Spinal cord (tissue), 10 donors: ENCODE results near the gene UNC79. TPM values are rescaled to one million over a fixed set of nuclear protein-coding genes. Genes with fewer than 3 reads are reported as not detected.

Source experiments
- DNase-seq, 6 donors: peaks; one replicate each; pipeline versions ENCODE4 v3.0.0 to v3.0.0-alpha.2; 2013 to 2015; ENCODE audit warnings: low spot score in 6 of 6, low read depth in 4 of 6
- H3K27ac ChIP-seq: one replicate; pipeline ENCODE4 v1.5.1; 2013; ENCODE audit warnings: low read depth, low read length, control low read depth
- H3K27me3 ChIP-seq: one replicate; pipeline ENCODE4 v1.6.1; 2013; ENCODE audit warnings: low read length; ENCODE audit not compliant: control insufficient read depth, insufficient read depth
- H3K36me3 ChIP-seq: one replicate; pipeline ENCODE4 v1.6.1; 2013; ENCODE audit warnings: low read length; ENCODE audit not compliant: control insufficient read depth, insufficient read depth
- H3K4me1 ChIP-seq: one replicate; pipeline ENCODE4 v1.6.1; 2013; ENCODE audit warnings: low read length; ENCODE audit not compliant: control insufficient read depth, insufficient read depth
- H3K4me3 ChIP-seq: one replicate; pipeline ENCODE4 v1.5.1; 2013; ENCODE audit warnings: low read depth, low read length, control low read depth
- H3K9me3 ChIP-seq: one replicate; pipeline ENCODE4 v1.6.1; 2013; ENCODE audit warnings: low read length; ENCODE audit not compliant: control insufficient read depth, insufficient read depth
- WGBS: methylation state at CpG from one replicate; pipeline ENCODE4 v1.1.5; 2013; ENCODE audit warnings: missing lambda C conversion rate; ENCODE audit not compliant: insufficient coverage; 5-methylcytosine and 5-hydroxymethylcytosine counted together
- polyA plus RNA-seq, 2 donors: library from polyadenylated mRNA; unstranded; fragments of 120-200 nt; gene quantifications; one replicate each; pipeline ENCODE4 v1.2.1, GENCODE V29; 2013; ENCODE audit not compliant: insufficient read length in 2 of 2
- total RNA-seq, 2 donors: library from RNA; depleted of rRNA in 1 of 2; stranded (reverse); fragments of 120-200 nt in 1 of 2; fragments of >200 nt in 1 of 2; gene quantifications; one replicate each; pipeline versions ENCODE4 v1.2.3 to v1.2.4, GENCODE V29; 2013 to 2014
- donor health status: healthy.

The UNC79 gene
- total and polyA plus RNA-seq, 4 donors: 7.9 to 20.7 (median 15.1) TPM

- H3K36me3 ChIP-seq: peaks cover 18% of the 10 kb centered on the region
- H3K9me3 ChIP-seq: no peaks in the 10 kb centered on the region
- no peak overlapping the region for H3K4me3 ChIP-seq
- 91% methylated on average over 8 of the region's 8 CpGs for WGBS
- peaks cover 47% of the 10 kb centered on the region for H3K4me1 ChIP-seq
- H3K27me3 ChIP-seq: no peaks in the 10 kb centered on the region
- DNase-seq: no peak
- no peak overlapping the region for H3K27ac ChIP-seq
Observed at GRCh38 chr14:93716002-93716745, 285.4 kb downstream of the UNC79 start.

- Histone ChIP-seq H3K4me3 (no peak overlapping the region), H3K27ac (no peak overlapping the region), H3K27me3 (no peaks in the 10 kb centered on the region), H3K36me3 (peaks cover 20% of the 10 kb centered on the region), H3K4me1 (peaks cover 47% of the 10 kb centered on the region), H3K9me3 (no peaks in the 10 kb centered on the region)
- 92% methylated on average over 14 of the region's 14 CpGs for WGBS
- DNase-seq: no peak
Observed at GRCh38 chr14:93716746-93717667, 286.3 kb downstream of the UNC79 start.

- peaks cover 39% of the 10 kb centered on the region for H3K4me1 ChIP-seq
Observed at GRCh38 chr14:93717668-93718320, 287.1 kb downstream of the UNC79 start.

GRCh38 chr14:93719256-93719655 lies 288.5 kb downstream of the UNC79 start:
- H3K36me3 ChIP-seq: peaks cover 25% of the 10 kb centered on the region
- 83% methylated on average over 1 of the region's 3 CpGs for WGBS
- H3K4me3 ChIP-seq: no peak overlapping the region
- no peak overlapping the region for H3K27ac ChIP-seq
- DNase-seq: no peak
- H3K4me1 ChIP-seq: peaks cover 25% of the 10 kb centered on the region
- H3K27me3 ChIP-seq: no peaks in the 10 kb centered on the region
- no peaks in the 10 kb centered on the region for H3K9me3 ChIP-seq

More at GRCh38 chr14:93717668-93718320, 287.1 kb downstream of the UNC79 start:
- Histone ChIP-seq H3K27me3 (no peaks in the 10 kb centered on the region), H3K9me3 (no peaks in the 10 kb centered on the region), H3K4me3 (no peak overlapping the region), H3K27ac (no peak overlapping the region), H3K36me3 (peaks cover 25% of the 10 kb centered on the region)
- 94% methylated on average over 10 of the region's 13 CpGs for WGBS
- no peak for DNase-seq

- no peaks in the 10 kb centered on the region for H3K9me3 ChIP-seq
- no peak for DNase-seq
- H3K36me3 ChIP-seq: peaks cover 30% of the 10 kb centered on the region
- no peak overlapping the region for H3K4me3 ChIP-seq
- H3K4me1 ChIP-seq: peaks cover 22% of the 10 kb centered on the region
- no peak overlapping the region for H3K27ac ChIP-seq
- H3K27me3 ChIP-seq: no peaks in the 10 kb centered on the region
- 85% methylated on average over 9 of the region's 12 CpGs for WGBS
Observed at GRCh38 chr14:93720076-93720815, 289.5 kb downstream of the UNC79 start.

GRCh38 chr14:93720981-93721483 lies 290.3 kb downstream of the UNC79 start:
- Histone ChIP-seq H3K9me3 (no peaks in the 10 kb centered on the region), H3K36me3 (peaks cover 35% of the 10 kb centered on the region), H3K4me3 (no peak overlapping the region), H3K27ac (no peak overlapping the region), H3K27me3 (no peaks in the 10 kb centered on the region), H3K4me1 (peaks cover 15% of the 10 kb centered on the region)
- no peak for DNase-seq
- WGBS: 90% methylated on average over 10 of the region's 13 CpGs

GRCh38 chr14:93723001-93723400 lies 292.3 kb downstream of the UNC79 start:
- Histone ChIP-seq H3K27ac (no peak overlapping the region), H3K9me3 (no peaks in the 10 kb centered on the region), H3K4me1 (no peaks in the 10 kb centered on the region), H3K36me3 (peaks cover 44% of the 10 kb centered on the region), H3K4me3 (no peak overlapping the region), H3K27me3 (no peaks in the 10 kb centered on the region)
- 80% methylated on average over 4 of the region's 4 CpGs for WGBS
- no peak for DNase-seq

GRCh38 chr14:93725002-93725582 lies 294.4 kb downstream of the UNC79 start:
- Histone ChIP-seq H3K27ac (no peak overlapping the region), H3K27me3 (no peaks in the 10 kb centered on the region), H3K4me3 (no peak overlapping the region), H3K4me1 (peaks cover 3% of the 10 kb centered on the region), H3K9me3 (no peaks in the 10 kb centered on the region), H3K36me3 (peaks cover 51% of the 10 kb centered on the region)
- DNase-seq: no peak
- WGBS: 82% methylated on average over 21 of the region's 21 CpGs
